ENCODE measurements around the gene BDH1. TPM values are rescaled to one million over a fixed set of nuclear protein-coding genes. Genes with fewer than 3 reads are reported as not detected.

The BDH1 gene
- total RNA-seq = 17.8 and 25.3 TPM in 2 replicates

GRCh38 chr3:197555281-197556261 is at the start of gene BDH1:
TSS of gene BDH1 (minus strand) at chr3:197555968. CDS start at chr3:197546443, 9,525 bp downstream.

Other genes with a start within 250 kb of the BDH1 start
- 24.8 and 25.3 TPM in 2 replicates for gene RUBCN, start 180.9 kb upstream of the BDH1 start, total RNA-seq
- gene FYTTD1, start 193.9 kb upstream of the BDH1 start, total RNA-seq = 26.2 and 30.8 TPM in 2 replicates
- 13.6 and 19.1 TPM in 2 replicates for gene LRCH3, start 235.3 kb upstream of the BDH1 start, total RNA-seq

Measured in hair follicular keratinocyte (primary cell).